CD4-positive, alpha-beta T cell treated with Interleukin-10 for 1 hour (primary cell): ENCODE measurements around the gene AADAT.
A peak's percentile ranks its signal among the peaks of the same experiment; 100 is the strongest.

ENCODE experiments used
- DNase-seq: peaks from one replicate; pipeline ENCODE4 v3.0.0-alpha.2; 2020

The AADAT gene

DNA sequence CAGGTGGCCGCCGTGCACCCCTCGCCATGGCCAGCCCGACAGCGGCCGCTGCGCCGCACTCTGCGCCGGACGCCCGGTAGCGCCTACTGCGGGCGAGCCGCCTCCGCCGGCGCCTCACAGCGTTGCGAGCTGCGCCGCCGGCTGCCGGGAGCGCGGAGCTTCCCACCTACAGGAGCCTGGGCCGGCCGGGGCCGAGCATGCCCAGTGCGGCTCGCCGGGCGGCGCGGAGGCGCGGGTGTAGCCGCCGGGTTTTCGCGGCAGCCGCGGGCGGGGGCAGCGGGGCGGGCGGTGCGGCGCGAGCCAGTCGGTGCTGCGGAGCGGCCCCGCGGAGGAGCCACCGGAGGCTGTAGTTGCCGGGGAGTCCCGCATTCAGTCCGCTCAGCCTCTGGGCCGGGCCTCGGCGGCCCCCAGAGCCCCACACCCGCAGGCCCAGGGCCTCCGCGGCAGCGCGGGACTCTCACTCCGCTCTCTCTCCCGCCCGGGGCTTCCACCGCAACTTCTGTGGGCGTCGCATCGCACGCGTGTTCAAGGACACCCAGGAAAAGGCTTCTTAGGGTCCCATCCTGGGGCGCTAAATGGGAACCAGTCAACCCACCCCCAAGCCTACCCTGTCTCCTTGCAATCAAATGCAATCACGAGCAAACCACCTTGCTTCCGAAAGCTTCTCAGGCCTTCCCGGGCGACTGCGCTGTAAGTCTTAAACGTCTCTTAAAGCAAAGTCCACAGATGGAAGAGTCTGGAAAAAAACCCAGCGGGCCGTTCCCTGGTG lies 63.3 kb downstream of the AADAT start, which contains the start of gene MFAP3L:
TSS of gene MFAP3L (minus strand) at position 143 of the 769 bp plus-strand sequence. CDS start 20,518 bp downstream, outside the sequence.
- peak; percentile 87 for DNase-seq

DNA sequence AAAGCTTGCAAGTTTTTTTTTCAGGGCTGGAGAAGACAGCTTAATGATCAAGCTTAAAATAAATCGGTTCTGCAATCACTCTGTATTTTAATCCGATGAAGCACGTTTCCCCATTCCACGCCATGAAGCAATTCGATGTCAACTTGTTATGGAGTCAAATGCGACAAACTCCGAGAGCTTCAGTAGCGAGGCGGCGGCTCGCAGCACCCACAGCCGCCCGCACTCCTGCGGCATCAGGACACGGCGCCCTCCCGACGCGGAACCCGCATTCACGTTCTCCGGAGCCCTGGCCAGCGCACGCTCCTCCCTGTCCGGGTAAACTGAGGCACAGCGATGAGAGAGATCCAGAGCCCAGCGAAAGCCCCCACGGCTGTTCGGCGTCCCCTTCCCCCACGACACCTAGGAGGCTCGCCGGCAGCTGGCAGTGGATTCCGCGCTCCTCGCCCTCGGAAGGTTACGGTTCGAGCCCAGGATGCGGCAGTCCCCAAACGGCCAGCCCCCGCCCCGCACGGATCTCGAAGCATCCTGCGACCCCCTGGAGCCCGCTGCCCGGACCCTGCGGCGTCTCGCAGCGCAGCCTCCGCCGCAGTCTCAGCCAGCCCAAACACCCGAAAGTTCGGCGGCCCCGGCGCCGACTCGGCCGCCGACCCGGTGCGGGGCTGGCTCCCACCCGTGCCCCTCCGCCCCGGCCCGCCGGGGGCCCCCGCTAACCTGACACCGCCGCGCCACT lies 64.1 kb downstream of the AADAT start:
- peak; percentile 6 for DNase-seq

DNA sequence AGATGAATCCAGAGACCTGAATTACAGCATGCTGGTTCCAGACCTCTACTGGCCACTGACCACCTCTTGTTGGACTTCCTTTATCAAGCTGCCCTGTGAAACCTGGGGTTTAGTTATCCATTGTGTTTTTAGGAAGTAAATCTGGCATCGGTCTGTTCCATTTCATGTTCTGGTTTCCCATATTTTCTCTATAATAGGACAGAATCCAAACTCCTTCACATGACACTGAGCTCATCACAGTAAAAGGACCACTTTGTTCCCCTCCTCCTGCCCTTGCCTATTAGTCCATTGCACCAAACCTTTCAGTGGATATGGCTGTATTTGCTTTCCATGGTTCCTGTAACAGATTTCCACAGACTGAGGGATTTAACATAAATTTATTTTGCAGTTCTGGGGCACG lies 67.5 kb downstream of the AADAT start:
- DNase-seq: no peak

DNA sequence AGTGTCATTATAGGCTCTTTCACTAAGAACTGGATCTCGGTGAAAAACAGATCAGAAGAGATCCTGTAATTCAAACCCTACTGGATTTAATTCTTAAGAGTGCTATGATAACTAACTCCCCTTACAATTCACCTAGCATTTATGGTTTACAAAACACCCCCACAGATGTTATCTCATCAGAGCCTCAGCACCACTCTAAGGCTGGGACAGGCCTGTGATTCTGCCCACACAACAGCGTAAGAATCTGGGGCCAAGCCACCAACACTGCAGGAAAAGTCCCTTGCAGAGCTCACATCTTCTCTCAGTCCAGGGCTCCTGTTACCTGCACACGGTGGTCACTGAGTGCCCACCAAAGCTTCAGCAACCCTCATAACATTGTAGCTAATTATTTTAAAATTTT lies 72.5 kb downstream of the AADAT start:
- no peak for DNase-seq

DNA sequence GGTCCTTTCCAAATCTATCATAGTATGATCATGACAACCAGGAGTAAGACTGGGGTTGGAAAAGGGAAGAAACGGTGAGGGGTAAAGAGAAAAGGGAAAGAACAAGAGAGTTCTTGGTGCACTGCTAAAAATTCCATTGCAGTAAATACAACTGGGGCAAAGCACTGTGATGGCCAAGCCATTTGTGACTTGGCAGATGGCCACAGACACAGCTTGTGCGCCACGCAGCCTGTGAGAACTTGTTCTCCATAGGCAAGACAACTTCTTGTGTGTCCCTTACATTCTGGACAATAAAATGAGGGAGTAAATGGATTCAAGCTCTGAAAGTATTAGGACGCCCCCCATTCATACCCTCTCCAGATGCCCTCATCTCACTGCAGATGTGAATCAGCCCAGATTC lies 74.5 kb downstream of the AADAT start:
- no peak for DNase-seq

DNA sequence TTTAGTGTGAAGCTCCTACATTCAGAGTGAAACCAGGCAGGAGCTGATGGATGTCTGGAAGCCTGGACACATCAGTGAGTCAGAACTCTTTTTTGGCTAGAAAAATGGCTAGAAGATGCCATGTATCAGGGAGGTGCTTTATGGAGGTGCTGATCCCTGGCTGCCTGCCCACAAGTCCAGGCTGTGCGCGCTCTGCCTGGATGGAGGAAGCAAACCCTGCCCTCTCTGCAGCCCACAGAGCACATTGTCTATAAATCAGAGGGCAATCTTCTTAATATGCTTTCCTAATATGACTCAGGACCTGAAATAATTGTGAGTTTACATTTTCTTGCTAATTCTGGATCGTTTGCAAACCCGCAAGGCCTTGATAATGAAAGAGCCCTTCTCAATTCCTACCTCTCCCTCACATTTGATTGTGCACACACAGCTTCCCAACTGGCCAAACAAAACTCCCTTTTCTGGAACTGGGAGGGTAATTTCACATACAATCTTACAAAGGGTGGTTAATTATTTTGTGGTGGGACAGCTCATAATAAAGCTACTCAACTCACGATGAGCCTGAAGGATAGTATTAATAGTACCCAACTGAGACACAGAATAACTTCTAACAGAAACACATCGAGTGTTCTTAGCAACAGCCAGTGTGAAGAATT lies 75.3 kb downstream of the AADAT start:
- no peak for DNase-seq

DNA sequence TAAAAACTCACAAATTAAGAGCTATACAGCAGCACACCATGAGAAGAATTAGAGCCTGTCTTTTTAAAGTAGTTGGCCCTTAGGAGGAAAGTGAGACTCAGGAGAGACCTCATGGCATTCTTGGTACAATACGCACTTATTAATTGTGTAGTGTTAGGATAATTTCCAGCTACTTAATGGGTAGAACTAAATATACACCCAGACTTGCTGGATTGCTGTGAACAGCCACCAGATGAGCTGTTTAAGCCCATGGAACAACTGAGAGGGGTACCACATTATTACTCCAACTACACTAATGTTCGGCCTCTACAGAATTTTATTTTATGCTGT lies 77.2 kb downstream of the AADAT start:
- DNase-seq: no peak

DNA sequence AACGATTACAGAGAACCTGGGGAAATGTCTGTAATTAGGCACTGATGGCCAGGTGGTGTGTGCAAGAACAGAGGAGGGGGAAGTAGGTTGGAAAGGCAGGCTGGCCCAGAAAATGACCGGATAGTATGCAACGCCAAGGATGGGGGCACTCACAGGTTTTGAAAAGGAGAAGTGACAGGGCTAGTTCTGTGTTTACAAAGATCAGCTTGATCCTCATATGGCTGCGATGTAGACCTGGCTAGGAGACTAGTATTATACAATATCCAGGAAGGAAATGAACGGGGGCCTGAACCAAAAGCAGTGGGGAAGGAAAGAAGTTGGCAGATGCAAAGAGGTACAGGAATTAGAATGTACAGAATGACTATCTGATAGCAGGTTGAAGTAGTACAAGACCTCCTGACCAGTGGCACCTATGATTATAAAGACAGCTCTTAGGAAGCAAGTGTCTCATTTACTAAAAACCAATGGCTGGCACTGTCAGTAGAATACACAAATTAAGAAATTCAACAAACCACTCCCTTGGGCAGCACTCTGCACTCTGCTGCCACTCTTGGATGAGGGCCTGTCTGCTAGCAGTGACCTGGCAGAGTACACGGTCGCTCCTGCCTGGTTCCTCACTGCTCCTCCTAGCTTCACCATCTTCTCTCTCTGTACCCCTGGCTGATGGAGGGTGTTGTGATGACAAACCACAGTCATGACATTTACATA lies 77.7 kb downstream of the AADAT start:
- DNase-seq: no peak
